Esophagus muscularis mucosa (tissue), 4 donors: Measurements from ENCODE around the gene TMPRSS4. TPM values are rescaled to one million over a fixed set of nuclear protein-coding genes. Genes with fewer than 3 reads are reported as not detected.

Source experiments
- DNase-seq: peaks from one replicate; pipeline ENCODE4 v3.0.0-alpha.2; 2017; ENCODE audit errors: extremely low spot score
- H3K27ac ChIP-seq, 4 donors: fragments of 200-600 bp; sonication (generic); replicated peaks in 1 of 4; 1 replicate in 3 of 4; 2 replicates in 1 of 4; pipeline ENCODE4 v1.5.1; 2016 to 2019; ENCODE audit warnings: mild to moderate bottlenecking in 1 of 4
- H3K27me3 ChIP-seq, 4 donors: fragments of 200-600 bp; sonication (generic); one replicate each; pipeline versions ENCODE4 v1.5.1 to v1.6.0; 2016 to 2019
- H3K36me3 ChIP-seq, 4 donors: fragments of 200-600 bp; sonication (generic); one replicate each; pipeline ENCODE4 v1.5.1; 2016 to 2019
- H3K4me1 ChIP-seq, 4 donors: fragments of 200-600 bp; sonication (generic); one replicate each; pipeline ENCODE4 v1.5.1; 2016 to 2019
- H3K4me3 ChIP-seq, 4 donors: fragments of 200-600 bp; sonication (generic); 1 replicate in 2 of 4; 2 replicates in 2 of 4; pipeline ENCODE4 v1.5.1; 2016 to 2019; ENCODE audit warnings: mild to moderate bottlenecking in 4 of 4, moderate library complexity in 1 of 4
- H3K9me3 ChIP-seq, 4 donors: fragments of 200-600 bp; sonication (generic); 1 replicate in 3 of 4; 2 replicates in 1 of 4; pipeline ENCODE4 v1.5.1; 2016 to 2019
- EP300 ChIP-seq: sonication (generic); formaldehyde crosslinking; IDR thresholded peaks from one replicate; pipeline ENCODE4 v1.6.1; 2017; ENCODE audit warnings: antibody characterized with exemption
- POLR2A ChIP-seq: fragments of 450-650 bp; IDR thresholded peaks from one replicate; pipeline ENCODE4 v1.6.1; 2017; ENCODE audit warnings: antibody characterized with exemption, moderate library complexity, mild to moderate bottlenecking, low read depth
- POLR2AphosphoS5 ChIP-seq, 2 donors: sonication (generic); formaldehyde crosslinking; IDR thresholded peaks; one replicate each; pipeline ENCODE4 v1.6.1; 2017; ENCODE audit warnings: antibody characterized with exemption in 2 of 2
- WGBS: methylation state at CpG from one replicate; pipeline ENCODE4 v1.1.5; 2018; 5-methylcytosine and 5-hydroxymethylcytosine counted together
- intact Hi-C: fragments of 100-400 bp; cut with DNase I; formaldehyde crosslinking; loops from one replicate; pipeline ENCODE4 v1.15.1; 2023
- total RNA-seq, 4 donors: library from RNA; depleted of rRNA; stranded (reverse); fragments of >200 nt; gene quantifications; one replicate each; pipeline versions ENCODE4 v1.1.0 to v1.2.1, GENCODE V29; 2016
- TF ChIP-seq, protein P1 (sequence below), 3 experiments: fragments of 200-600 bp in 2 of 3; fragments of 450-650 bp in 1 of 3; sonication (generic) in 2 of 3; IDR thresholded peaks; one replicate each; pipeline ENCODE4 v1.5.1; 2017 to 2019; ENCODE audit warnings: antibody characterized with exemption in 3 of 3, mild to moderate bottlenecking in 2 of 3, moderate library complexity in 1 of 3

TMPRSS4 gene
- total RNA-seq, 4 donors from 2014 or later, result 0.17 to 0.33 (median 0.26) TPM; not detected in 1

- WGBS, result 22% methylated on average over 12 of the region's 16 CpGs
- Histone ChIP-seq H3K4me3 (peak overlapping the region; percentile 55 to 71 (median 62)), H3K36me3 (no peaks in the 10 kb centered on the region), H3K4me1 (peaks cover 14 to 46% (median 38%) of the 10 kb centered on the region in 4 donors), H3K27me3 (peaks cover 0 to 67% (median 18%) of the 10 kb centered on the region in 4 donors), H3K27ac (no peak overlapping the region), H3K9me3 (no peaks in the 10 kb centered on the region)
- DNase-seq, result no peak
- intact Hi-C loops, result no loop called here
- no peak for TF ChIP-seq EP300
- no peak for TF ChIP-seq POLR2AphosphoS5 (IDR thresholded peaks at IDR 0.05)
- TF ChIP-seq, protein P1, sequence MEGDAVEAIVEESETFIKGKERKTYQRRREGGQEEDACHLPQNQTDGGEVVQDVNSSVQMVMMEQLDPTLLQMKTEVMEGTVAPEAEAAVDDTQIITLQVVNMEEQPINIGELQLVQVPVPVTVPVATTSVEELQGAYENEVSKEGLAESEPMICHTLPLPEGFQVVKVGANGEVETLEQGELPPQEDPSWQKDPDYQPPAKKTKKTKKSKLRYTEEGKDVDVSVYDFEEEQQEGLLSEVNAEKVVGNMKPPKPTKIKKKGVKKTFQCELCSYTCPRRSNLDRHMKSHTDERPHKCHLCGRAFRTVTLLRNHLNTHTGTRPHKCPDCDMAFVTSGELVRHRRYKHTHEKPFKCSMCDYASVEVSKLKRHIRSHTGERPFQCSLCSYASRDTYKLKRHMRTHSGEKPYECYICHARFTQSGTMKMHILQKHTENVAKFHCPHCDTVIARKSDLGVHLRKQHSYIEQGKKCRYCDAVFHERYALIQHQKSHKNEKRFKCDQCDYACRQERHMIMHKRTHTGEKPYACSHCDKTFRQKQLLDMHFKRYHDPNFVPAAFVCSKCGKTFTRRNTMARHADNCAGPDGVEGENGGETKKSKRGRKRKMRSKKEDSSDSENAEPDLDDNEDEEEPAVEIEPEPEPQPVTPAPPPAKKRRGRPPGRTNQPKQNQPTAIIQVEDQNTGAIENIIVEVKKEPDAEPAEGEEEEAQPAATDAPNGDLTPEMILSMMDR (IDR thresholded peaks at IDR 0.05), result no peak
- no peak for TF ChIP-seq POLR2A
These were observed 76.6 kb downstream of the TMPRSS4 start for GRCh38 chr11:118153516-118153915.

GRCh38 chr11:118153976-118154375 is 77.1 kb downstream of the TMPRSS4 start:
- no peak overlapping the region for H3K4me3 ChIP-seq
- DNase-seq, result no peak
- H3K36me3 ChIP-seq, result no peaks in the 10 kb centered on the region
- TF ChIP-seq EP300 (no peak), POLR2AphosphoS5 (IDR thresholded peaks at IDR 0.05) (no peak), POLR2A (no peak)
- TF ChIP-seq, protein P1 (IDR thresholded peaks at IDR 0.05), result no peak
- H3K27me3 ChIP-seq, result peaks cover 0 to 69% (median 18%) of the 10 kb centered on the region in 4 donors
- 88% methylated on average over 11 of the region's 11 CpGs for WGBS
- no peaks in the 10 kb centered on the region for H3K9me3 ChIP-seq
- intact Hi-C loops, result no loop called here
- peaks cover 14 to 46% (median 38%) of the 10 kb centered on the region in 4 donors for H3K4me1 ChIP-seq
- H3K27ac ChIP-seq, result no peak overlapping the region

GRCh38 chr11:118154641-118155040 is 77.8 kb downstream of the TMPRSS4 start:
- intact Hi-C loops, result no loop called here
- TF ChIP-seq POLR2A, result no peak
- TF ChIP-seq, protein P1 (IDR thresholded peaks at IDR 0.05), result no peak
- TF ChIP-seq POLR2AphosphoS5 (IDR thresholded peaks at IDR 0.05), result no peak
- TF ChIP-seq EP300, result no peak
- H3K27ac ChIP-seq, result no peak overlapping the region
- no peaks in the 10 kb centered on the region for H3K9me3 ChIP-seq
- H3K4me3 ChIP-seq, result no peak overlapping the region
- 100% methylated on average over 1 of the region's 1 CpG for WGBS
- no peak for DNase-seq
- H3K4me1 ChIP-seq, result peaks cover 14 to 46% (median 38%) of the 10 kb centered on the region in 4 donors
- H3K36me3 ChIP-seq, result no peaks in the 10 kb centered on the region
- H3K27me3 ChIP-seq, result peaks cover 0 to 76% (median 18%) of the 10 kb centered on the region in 4 donors

DNA sequence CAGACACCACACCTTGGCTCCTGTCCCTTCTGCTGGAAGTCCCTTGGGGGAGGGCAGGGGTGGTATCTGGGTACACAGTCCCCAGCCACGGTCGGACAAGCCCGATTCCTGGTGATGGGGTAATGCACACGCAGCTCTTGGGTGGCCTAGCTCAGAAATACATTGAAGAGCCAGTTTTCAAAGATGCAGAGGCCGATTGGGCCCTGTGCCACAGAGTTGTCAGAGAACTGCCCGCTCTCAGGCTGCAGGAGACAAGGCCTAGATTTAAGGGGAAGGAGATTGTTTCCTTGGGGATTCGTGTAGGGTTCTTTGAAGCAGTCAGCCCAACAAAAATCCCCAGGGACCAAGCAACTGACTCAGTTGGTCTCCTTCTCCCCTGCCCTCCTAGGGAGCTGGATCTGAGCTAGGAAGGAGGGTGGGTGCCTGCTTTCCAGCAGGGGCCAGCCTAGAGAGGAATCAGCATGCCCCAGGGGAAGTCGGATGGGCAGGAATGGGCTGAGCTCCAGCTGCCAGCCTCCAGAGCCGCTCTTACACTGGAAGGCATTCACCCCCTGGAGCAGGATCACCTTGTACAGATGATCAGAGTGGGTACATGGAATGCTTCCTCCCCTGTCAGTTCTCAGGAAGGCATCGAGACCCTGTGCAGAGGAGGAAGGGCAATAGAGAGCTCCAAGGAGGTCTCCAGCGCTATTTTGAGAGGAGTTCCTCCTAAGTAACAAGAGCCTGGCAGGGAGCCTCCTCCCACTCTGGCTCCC is 79.1 kb downstream of the TMPRSS4 start:
- no peak overlapping the region for H3K27ac ChIP-seq
- no peaks in the 10 kb centered on the region for H3K36me3 ChIP-seq
- WGBS, result 67% methylated on average over 11 of the region's 11 CpGs
- H3K4me3 ChIP-seq, result no peak overlapping the region
- intact Hi-C loops, result no loop called here
- H3K9me3 ChIP-seq, result no peaks in the 10 kb centered on the region
- peaks cover 0 to 89% (median 18%) of the 10 kb centered on the region in 4 donors for H3K27me3 ChIP-seq
- TF ChIP-seq POLR2AphosphoS5 (IDR thresholded peaks at IDR 0.05), result no peak
- TF ChIP-seq POLR2A, result no peak
- TF ChIP-seq, protein P1 (IDR thresholded peaks at IDR 0.05), result no peak
- no peak for TF ChIP-seq EP300
- DNase-seq, result no peak
- peaks cover 14 to 46% (median 36%) of the 10 kb centered on the region in 4 donors for H3K4me1 ChIP-seq
